WERI-Rb-1 (cell line): ENCODE results near the gene GTPBP8.

Experiments used
- DNase-seq: peaks from one replicate; pipeline ENCODE4 v3.0.0-alpha.2; 2020
- H3K27ac ChIP-seq: fragments of 250-450 bp; sonication (Bioruptor Pico); 2 replicates; pipeline ENCODE4 v1.5.1; 2020; ENCODE audit warnings: mild to moderate bottlenecking, moderate library complexity
- H3K27me3 ChIP-seq: fragments of 250-450 bp; sonication (Bioruptor Pico); 2 replicates; pipeline ENCODE4 v1.5.1; 2021; ENCODE audit warnings: mild to moderate bottlenecking, low read depth, moderate library complexity; ENCODE audit not compliant: insufficient read depth, severe bottlenecking
- H3K36me3 ChIP-seq: fragments of 250-450 bp; sonication (Bioruptor Pico); 2 replicates; pipeline ENCODE4 v1.5.1; 2020; ENCODE audit warnings: mild to moderate bottlenecking, moderate library complexity
- H3K4me3 ChIP-seq: 2 replicates; pipeline ENCODE4 v1.5.1; 2011; ENCODE audit warnings: low read depth, mild to moderate bottlenecking, control low read depth, low read length
- H3K9me3 ChIP-seq: fragments of 250-450 bp; sonication (Bioruptor Pico); 2 replicates; pipeline ENCODE4 v1.5.1; 2021; ENCODE audit warnings: mild to moderate bottlenecking, moderate library complexity; ENCODE audit not compliant: severe bottlenecking
- CTCF ChIP-seq: IDR thresholded peaks from 2 replicates; pipeline ENCODE4 v1.5.1; 2011; ENCODE audit warnings: low read depth, mild to moderate bottlenecking, control low read depth, inconsistent platforms, low read length

GTPBP8 gene

GRCh38 chr3:113002037-113002436, 11.3 kb downstream of the GTPBP8 start:
- no peak overlapping the region for H3K27ac ChIP-seq
- no peaks in the 10 kb centered on the region for H3K9me3 ChIP-seq
- H3K4me3 ChIP-seq = no peak overlapping the region
- no peak for DNase-seq
- H3K27me3 ChIP-seq = no peaks in the 10 kb centered on the region
- peaks cover 74% of the 10 kb centered on the region for H3K36me3 ChIP-seq
- no peak for TF ChIP-seq CTCF

- Histone ChIP-seq H3K27ac (no peak overlapping the region), H3K9me3 (no peaks in the 10 kb centered on the region), H3K36me3 (peaks cover 80% of the 10 kb centered on the region), H3K27me3 (no peaks in the 10 kb centered on the region), H3K4me3 (no peak overlapping the region)
- DNase-seq = no peak
- no peak for TF ChIP-seq CTCF
These were observed 11.9 kb downstream of the GTPBP8 start for GRCh38 chr3:113002679-113003078.

- Histone ChIP-seq H3K27ac (no peak overlapping the region), H3K4me3 (no peak overlapping the region), H3K9me3 (no peaks in the 10 kb centered on the region), H3K27me3 (no peaks in the 10 kb centered on the region), H3K36me3 (peaks cover 80% of the 10 kb centered on the region)
- no peak for DNase-seq
- no peak for TF ChIP-seq CTCF
These were observed 14.8 kb downstream of the GTPBP8 start for GRCh38 chr3:113005611-113006010.

GRCh38 chr3:113006359-113007056, 15.7 kb downstream of the GTPBP8 start:
- TF ChIP-seq CTCF = no peak

GRCh38 chr3:113008117-113008516, 17.3 kb downstream of the GTPBP8 start:
- no peaks in the 10 kb centered on the region for H3K27me3 ChIP-seq
- no peak overlapping the region for H3K27ac ChIP-seq
- no peak overlapping the region for H3K4me3 ChIP-seq
- DNase-seq = no peak
- no peaks in the 10 kb centered on the region for H3K9me3 ChIP-seq
- TF ChIP-seq CTCF = no peak
- peaks cover 68% of the 10 kb centered on the region for H3K36me3 ChIP-seq

More at GRCh38 chr3:113006359-113007056, 15.7 kb downstream of the GTPBP8 start:
- H3K9me3 ChIP-seq = no peaks in the 10 kb centered on the region
- no peak overlapping the region for H3K4me3 ChIP-seq
- no peak for DNase-seq
- peaks cover 74% of the 10 kb centered on the region for H3K36me3 ChIP-seq
- H3K27me3 ChIP-seq = no peaks in the 10 kb centered on the region
- no peak overlapping the region for H3K27ac ChIP-seq

GRCh38 chr3:113013593-113013992, 22.8 kb downstream of the GTPBP8 start:
- peaks cover 57% of the 10 kb centered on the region for H3K36me3 ChIP-seq
- no peak for DNase-seq
- TF ChIP-seq CTCF = no peak
- no peak overlapping the region for H3K4me3 ChIP-seq
- H3K27me3 ChIP-seq = no peaks in the 10 kb centered on the region
- H3K27ac ChIP-seq = no peak overlapping the region
- no peaks in the 10 kb centered on the region for H3K9me3 ChIP-seq
